ENCODE data around the gene OTUD5.
"Not testable (repeated sequence)": the region's sequence is repeated elsewhere in the genome, so short reads cannot be mapped to it uniquely, and the experiment has no call there.

Gene OTUD5

GRCh38 chrX:48957477-48957826 is at the start of gene OTUD5:
TSS of gene OTUD5 (minus strand) at chrX:48957607. CDS start at chrX:48957570, 37 bp downstream.
- peak in 1 of 2 donors; percentile 50 for DNase-seq (ENCODE audit: low read depth in 2 of 2)

GRCh38 chrX:49003696-49004095 is 46.3 kb upstream of the OTUD5 start:
- no peak for DNase-seq (ENCODE audit: low read depth in 2 of 2)

- peak; percentile 44 to 49 for DNase-seq (ENCODE audit: low read depth in 2 of 2)
Measured at GRCh38 chrX:49002091-49002935, 44.9 kb upstream of the OTUD5 start, which contains the start of gene GRIPAP1. TSS of gene GRIPAP1 (minus strand) at chrX:49002264. CDS start at chrX:49002229, 35 bp downstream.

GRCh38 chrX:49001521-49002090 is 44.2 kb upstream of the OTUD5 start:
- peak; percentile 0 to 5 for DNase-seq (ENCODE audit: low read depth in 2 of 2)

DNA sequence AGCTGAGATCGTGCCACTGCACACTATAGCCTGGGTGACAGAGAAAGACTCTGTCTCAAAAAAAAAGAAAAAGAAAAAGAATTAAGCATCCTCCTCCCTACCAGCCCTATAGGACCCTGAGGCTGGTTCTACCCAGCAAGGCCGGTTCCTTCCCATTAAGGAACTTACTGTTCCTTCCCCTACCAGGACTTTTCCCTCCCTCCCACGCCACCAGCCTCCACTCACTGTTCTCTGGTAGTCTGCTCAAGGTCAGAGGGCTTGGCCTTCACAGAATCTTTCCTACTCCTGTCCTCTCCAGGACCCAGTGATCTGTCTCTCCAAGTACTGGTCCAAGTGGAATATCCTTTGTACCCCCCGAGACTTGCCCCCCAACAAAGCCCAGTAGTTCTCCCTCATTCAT is 43.2 kb upstream of the OTUD5 start:
- no peak for DNase-seq (ENCODE audit: low read depth in 2 of 2)

DNA sequence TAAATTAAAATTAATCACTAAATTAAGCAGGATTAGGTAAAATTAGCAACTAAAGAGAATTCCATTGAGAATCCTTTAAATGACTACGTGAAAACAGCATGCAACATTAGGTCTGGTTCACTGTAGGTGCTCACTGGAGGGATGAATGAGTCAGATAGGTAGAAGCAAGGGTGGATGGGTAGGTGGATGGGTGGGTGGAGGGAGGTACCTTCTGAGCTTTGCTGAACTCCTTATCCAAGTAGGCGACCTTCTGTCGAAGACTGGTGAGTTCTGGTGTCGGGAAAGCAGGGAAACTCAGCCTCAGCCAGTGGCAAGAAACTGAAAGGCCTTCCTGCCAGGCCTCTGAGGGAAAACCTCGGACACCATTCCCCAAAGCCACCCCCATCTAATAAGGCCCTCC is 41.6 kb upstream of the OTUD5 start:
- no peak for DNase-seq (ENCODE audit: low read depth in 2 of 2)

- DNase-seq (ENCODE audit: low read depth in 2 of 2) = no peak
Measured at GRCh38 chrX:48998391-48998790, 41.0 kb upstream of the OTUD5 start.

DNA sequence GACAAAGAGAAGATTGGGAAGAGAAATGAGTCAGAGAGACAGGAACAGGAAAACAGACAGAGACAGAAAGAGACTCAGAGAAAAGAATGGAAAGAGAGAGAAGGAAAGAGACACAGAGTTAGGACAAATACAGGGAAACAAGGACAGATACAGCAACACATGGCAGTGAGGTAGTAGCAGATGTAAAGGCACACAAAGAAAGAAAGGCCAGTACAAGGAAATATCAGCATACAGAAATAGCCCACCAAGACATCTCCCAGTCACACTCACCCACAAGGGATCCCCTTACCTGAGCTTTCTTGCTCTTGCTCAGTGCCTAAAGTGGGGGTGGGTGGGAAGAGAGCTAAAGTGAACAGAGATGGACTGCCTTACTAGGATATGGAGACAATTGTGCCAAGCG is 40.5 kb upstream of the OTUD5 start:
- no peak for DNase-seq (ENCODE audit: low read depth in 2 of 2)

GRCh38 chrX:48997455-48997854 is 40.0 kb upstream of the OTUD5 start:
- no peak for DNase-seq (ENCODE audit: low read depth in 2 of 2)

GRCh38 chrX:48996969-48997368 is 39.6 kb upstream of the OTUD5 start:
- no peak for DNase-seq (ENCODE audit: low read depth in 2 of 2)

DNA sequence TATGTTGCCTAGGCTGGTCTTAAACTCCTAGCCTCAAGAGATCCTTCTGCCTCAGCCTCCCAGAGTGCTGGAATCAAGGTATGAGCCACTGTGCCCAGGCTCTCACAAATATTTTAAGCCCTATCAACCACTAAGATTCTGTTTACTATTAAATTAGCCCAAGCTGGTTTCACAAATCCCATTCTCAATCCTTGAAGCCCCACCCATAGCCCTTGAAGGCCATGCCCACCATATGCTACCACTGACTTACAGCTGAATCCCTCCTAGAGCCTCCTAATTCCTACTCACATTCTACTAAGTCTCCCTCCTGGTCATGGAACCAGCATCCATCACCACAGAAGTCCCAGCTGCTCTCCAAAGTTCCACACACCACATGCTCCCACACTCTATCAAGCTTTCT is 34.9 kb upstream of the OTUD5 start:
- DNase-seq (ENCODE audit: low read depth in 2 of 2) = no peak

GRCh38 chrX:48989483-48989882 is 32.1 kb upstream of the OTUD5 start:
- no peak for DNase-seq (ENCODE audit: low read depth in 2 of 2)

DNA sequence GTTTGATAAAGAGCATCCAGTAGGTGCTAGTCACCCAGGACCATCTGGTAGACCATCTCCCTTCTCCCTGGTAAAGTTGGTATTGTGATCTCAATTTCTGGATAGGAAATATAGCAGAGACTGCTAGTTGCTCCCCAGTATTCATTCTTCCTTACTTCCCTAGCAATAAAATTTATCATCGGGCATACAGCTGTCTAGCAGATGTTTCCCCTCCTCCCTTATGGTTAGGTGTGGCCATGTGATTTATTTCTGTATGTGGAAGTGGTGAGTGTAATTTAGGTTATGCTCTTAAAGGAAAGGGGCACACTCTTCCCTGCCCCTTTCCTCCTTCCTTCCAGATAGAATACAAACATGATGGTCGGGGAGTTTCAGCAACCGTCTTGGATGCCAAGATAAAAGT is 26.5 kb upstream of the OTUD5 start:
- DNase-seq (ENCODE audit: low read depth in 2 of 2) = no peak

DNA sequence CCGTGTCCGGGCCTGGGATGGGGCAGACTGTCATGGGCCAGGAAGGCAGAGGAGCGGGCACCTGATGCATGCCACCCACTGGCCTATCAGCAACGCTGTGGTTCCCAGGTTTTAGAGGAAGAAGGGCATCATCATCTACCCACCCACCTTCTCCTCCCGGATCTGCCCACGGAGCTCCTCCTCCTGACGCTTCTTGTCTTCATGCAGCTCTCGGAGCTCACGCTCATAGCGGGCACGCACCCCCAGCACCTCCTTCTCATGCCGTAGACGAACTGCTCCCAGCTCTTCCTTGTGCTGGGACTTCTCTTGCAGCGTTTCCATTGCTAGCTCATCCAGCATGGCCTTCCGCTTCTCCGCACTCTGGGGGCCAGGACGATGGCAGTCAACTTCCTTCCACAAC is 25.7 kb upstream of the OTUD5 start:
- no peak for DNase-seq (ENCODE audit: low read depth in 2 of 2)

- no peak for DNase-seq (ENCODE audit: low read depth in 2 of 2)
Measured at GRCh38 chrX:48981178-48981577, 23.8 kb upstream of the OTUD5 start.

DNA sequence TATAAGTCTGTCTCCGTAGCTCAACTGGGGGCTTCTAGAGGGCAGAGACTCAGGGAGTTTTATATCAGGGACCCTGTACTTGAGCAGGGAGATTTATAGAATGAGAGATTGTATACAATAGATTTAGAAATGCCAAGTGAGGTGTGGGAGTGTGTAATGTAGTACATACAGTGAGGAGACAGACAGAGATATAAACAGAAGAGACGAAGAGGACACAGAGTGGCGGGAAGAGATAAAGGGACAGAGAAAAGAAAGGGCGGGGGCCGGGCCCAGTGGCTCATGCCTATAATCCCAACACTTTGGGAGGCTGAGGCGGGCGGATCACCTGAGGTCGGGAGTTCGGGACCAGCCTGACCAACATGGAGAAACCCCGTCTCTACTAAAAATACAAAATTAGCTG is 22.9 kb upstream of the OTUD5 start:
- DNase-seq (ENCODE audit: low read depth in 2 of 2) = not testable (repeated sequence)

- DNase-seq (ENCODE audit: low read depth in 2 of 2) = no peak
Measured at GRCh38 chrX:48978226-48978625, 20.8 kb upstream of the OTUD5 start.

- no peak for DNase-seq (ENCODE audit: low read depth in 2 of 2)
Measured at GRCh38 chrX:48976086-48976485, 18.7 kb upstream of the OTUD5 start.

GRCh38 chrX:48975541-48975940 is 18.1 kb upstream of the OTUD5 start:
- DNase-seq (ENCODE audit: low read depth in 2 of 2) = no peak

DNA sequence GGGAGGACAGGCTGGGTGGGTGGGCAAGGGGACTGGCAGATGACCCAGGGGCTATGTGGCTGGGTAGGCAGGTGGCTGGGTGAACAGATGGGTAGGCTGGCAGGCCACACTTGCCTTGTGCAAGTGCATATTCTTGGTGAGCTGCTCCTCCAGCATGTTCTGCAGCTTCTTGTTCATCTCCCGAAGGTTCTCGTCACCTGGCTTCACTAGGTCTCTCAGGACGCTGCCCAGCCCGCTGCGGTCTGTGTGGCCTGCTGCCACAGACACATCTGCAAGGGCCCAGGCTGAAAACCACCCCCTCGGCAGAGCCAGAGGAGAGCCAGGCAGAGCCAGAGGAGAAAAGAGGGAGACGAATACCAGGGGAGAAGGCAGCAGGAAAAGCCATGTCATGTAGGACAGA is 17.6 kb upstream of the OTUD5 start:
- no peak for DNase-seq (ENCODE audit: low read depth in 2 of 2)

GRCh38 chrX:48974574-48974973 is 17.2 kb upstream of the OTUD5 start:
- no peak for DNase-seq (ENCODE audit: low read depth in 2 of 2)

- DNase-seq (ENCODE audit: low read depth in 2 of 2) = no peak
Measured at GRCh38 chrX:48974033-48974432, 16.6 kb upstream of the OTUD5 start.
